HG02798 (cell line): Measurements from ENCODE around the gene RXRA.

Experiments used
- ATAC-seq: cut with Tn5 transposase; IDR thresholded peaks from one replicate; pipeline ENCODE4 v1.9.1; 2021; ENCODE audit warnings: mild to moderate bottlenecking; ENCODE audit not compliant: unreplicated experiment, poor library complexity

The RXRA gene

GRCh38 chr9:134475011-134475790 is 148.9 kb downstream of the RXRA start:
- no peak for ATAC-seq

GRCh38 chr9:134476272-134476941 is 150.2 kb downstream of the RXRA start:
- ATAC-seq: no peak

GRCh38 chr9:134476942-134477335 is 150.7 kb downstream of the RXRA start:
- no peak for ATAC-seq

- ATAC-seq: no peak
Observed at GRCh38 chr9:134477342-134477925, 151.2 kb downstream of the RXRA start.

GRCh38 chr9:134477927-134478326 is 151.7 kb downstream of the RXRA start:
- no peak for ATAC-seq

GRCh38 chr9:134481762-134482161 is 155.5 kb downstream of the RXRA start:
- ATAC-seq: no peak

- no peak for ATAC-seq
Observed at GRCh38 chr9:134482226-134482625, 156.0 kb downstream of the RXRA start.

GRCh38 chr9:134483361-134484184 is 157.3 kb downstream of the RXRA start:
- ATAC-seq: no peak

- ATAC-seq: no peak
Observed at GRCh38 chr9:134484479-134484878, 158.2 kb downstream of the RXRA start.

- no peak for ATAC-seq
Observed at GRCh38 chr9:134485653-134486052, 159.4 kb downstream of the RXRA start.

DNA sequence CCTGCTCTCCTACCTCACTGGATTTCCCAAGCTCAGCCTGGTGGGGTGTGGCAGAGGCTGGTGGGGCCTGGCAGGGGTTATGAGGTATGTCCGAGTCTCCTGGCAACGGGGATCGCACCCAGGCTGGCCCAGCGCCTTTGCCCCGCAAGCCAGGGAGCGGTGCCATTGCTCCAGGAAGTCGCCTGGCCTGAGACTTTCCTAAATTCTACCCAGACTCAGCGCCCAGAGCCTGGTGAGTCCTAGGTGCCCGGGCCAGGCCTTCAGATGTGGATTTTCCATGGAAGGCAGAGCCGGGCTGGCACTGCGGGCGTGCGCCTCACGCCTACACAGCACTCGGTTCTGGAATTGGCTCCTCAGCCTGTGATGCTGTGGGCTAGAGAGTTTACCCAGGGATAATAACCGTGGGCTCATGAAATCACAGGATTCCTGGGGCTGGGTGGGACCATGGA is 159.9 kb downstream of the RXRA start:
- no peak for ATAC-seq

DNA sequence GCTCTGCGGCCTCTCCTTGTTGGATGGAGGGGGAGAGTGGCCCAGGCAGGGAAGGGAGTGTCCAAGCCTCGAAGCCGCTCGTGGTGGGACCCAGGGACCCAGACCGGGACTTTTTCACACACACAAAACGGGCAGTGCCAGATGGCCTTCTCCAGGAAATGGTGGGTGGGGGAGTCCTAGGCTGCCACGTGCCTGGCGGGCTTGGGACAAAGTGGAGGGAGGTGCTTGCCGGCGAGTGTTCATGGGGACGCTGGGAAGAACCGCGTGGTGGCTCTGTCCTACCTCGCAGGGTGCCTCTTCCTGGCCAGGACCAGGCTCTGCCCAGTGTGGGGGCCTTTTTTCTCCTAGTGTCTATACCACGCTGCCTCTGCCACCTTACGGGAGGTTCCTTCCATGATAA is 160.3 kb downstream of the RXRA start:
- ATAC-seq: no peak
